Measurements from ENCODE around the gene FAM241A. TPM values are rescaled to one million over a fixed set of nuclear protein-coding genes. Genes with fewer than 3 reads are reported as not detected.

Gene FAM241A
- total and polyA plus RNA-seq, 2 of the 13 experiments (the other 11 are each of a cell fraction or from before 2014, with no cell fraction given) = 0.61 to 0.69 TPM

- TF ChIP-seq RERE (CRISPR knock-in tag; IDR thresholded peaks at IDR 0.05; ENCODE audit: low read depth) = no peak
- no peak for TF ChIP-seq TFE3 (CRISPR knock-in tag; IDR thresholded peaks at IDR 0.05)
- peak; percentile 81; the same call in 1 of the 2 replicates for TF ChIP-seq ZMYM4 (CRISPR knock-in tag; IDR thresholded peaks at IDR 0.05)
- no peak for TF ChIP-seq ZNF256 (CRISPR knock-in tag; conservative IDR thresholded peaks at IDR 0.05)
- no peak for TF ChIP-seq NFATC3 (CRISPR knock-in tag; IDR thresholded peaks at IDR 0.05)
- TF ChIP-seq SIN3B (IDR thresholded peaks at IDR 0.05; ENCODE audit: low read length) = no peak
- TF ChIP-seq TSC22D2 (CRISPR knock-in tag; IDR thresholded peaks at IDR 0.05; ENCODE audit: borderline replicate concordance) = no peak
- TF ChIP-seq ZNF773 (CRISPR knock-in tag; IDR thresholded peaks at IDR 0.05; ENCODE audit: borderline replicate concordance) = 0 out of 2 replicates have a peak, but pooled peaks have one; percentile 58
- TF ChIP-seq CREB3 (CRISPR knock-in tag; IDR thresholded peaks at IDR 0.05) = no peak
- peak; percentile 70; the same call in 1 of the 2 replicates for TF ChIP-seq ZNF563 (CRISPR knock-in tag; IDR thresholded peaks at IDR 0.05)
- TF ChIP-seq PLRG1 (conservative IDR thresholded peaks at IDR 0.05) = no peak
- peak; percentile 94 for TF ChIP-seq ARID4A (CRISPR knock-in tag; IDR thresholded peaks at IDR 0.05; ENCODE audit: borderline replicate concordance)
- no peak for TF ChIP-seq THRA (CRISPR knock-in tag; IDR thresholded peaks at IDR 0.05; ENCODE audit: borderline replicate concordance)
Measured at GRCh38 chr4:112231779-112232713, 86.8 kb downstream of the FAM241A start, which contains the start of gene AP1AR (continued).

All from HepG2 (cell line).